Measurements from ENCODE around the gene NEURL1.

DNA sequence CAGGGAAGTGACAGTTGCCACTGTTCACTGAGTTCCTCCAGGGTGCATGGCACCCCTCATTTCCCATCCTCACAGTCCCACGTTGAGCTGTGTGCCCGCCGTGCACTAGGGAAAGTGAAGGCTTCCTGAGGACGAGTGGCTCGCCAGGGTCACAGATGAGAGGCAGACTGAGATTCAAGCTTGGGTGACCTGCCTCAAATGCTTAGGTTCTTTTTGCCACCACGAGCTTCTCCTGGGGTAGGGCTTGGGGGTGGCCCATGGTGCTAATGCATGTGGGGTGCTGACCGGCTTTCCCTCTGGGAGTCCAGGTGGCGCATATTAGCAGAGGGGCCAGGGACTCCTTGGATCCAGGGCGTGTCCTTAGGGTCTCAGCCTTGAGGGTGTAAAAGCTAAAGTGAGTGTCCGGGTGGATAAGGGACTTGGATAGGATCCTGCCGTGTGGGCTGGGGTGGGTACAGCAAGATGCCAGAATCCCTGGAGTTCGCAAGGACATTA is 43.3 kb upstream of the NEURL1 start:
- no peak for TF ChIP-seq EZH2 (IDR thresholded peaks at IDR 0.05; ENCODE audit: low read depth)
- TF ChIP-seq, protein P1, sequence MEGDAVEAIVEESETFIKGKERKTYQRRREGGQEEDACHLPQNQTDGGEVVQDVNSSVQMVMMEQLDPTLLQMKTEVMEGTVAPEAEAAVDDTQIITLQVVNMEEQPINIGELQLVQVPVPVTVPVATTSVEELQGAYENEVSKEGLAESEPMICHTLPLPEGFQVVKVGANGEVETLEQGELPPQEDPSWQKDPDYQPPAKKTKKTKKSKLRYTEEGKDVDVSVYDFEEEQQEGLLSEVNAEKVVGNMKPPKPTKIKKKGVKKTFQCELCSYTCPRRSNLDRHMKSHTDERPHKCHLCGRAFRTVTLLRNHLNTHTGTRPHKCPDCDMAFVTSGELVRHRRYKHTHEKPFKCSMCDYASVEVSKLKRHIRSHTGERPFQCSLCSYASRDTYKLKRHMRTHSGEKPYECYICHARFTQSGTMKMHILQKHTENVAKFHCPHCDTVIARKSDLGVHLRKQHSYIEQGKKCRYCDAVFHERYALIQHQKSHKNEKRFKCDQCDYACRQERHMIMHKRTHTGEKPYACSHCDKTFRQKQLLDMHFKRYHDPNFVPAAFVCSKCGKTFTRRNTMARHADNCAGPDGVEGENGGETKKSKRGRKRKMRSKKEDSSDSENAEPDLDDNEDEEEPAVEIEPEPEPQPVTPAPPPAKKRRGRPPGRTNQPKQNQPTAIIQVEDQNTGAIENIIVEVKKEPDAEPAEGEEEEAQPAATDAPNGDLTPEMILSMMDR (conservative IDR thresholded peaks at IDR 0.05), result no peak
